Suppressor macrophage treated with lipopolysaccharide for 1 hour (primary cell): ENCODE data around the gene GJA1.
"Not testable (repeated sequence)": the region's sequence is repeated elsewhere in the genome, so short reads cannot be mapped to it uniquely, and the experiment has no call there.

Source experiments
- DNase-seq, 3 donors: peaks; one replicate each; pipeline ENCODE4 v3.0.0-alpha.2; 2020 to 2022

GJA1 gene

DNA sequence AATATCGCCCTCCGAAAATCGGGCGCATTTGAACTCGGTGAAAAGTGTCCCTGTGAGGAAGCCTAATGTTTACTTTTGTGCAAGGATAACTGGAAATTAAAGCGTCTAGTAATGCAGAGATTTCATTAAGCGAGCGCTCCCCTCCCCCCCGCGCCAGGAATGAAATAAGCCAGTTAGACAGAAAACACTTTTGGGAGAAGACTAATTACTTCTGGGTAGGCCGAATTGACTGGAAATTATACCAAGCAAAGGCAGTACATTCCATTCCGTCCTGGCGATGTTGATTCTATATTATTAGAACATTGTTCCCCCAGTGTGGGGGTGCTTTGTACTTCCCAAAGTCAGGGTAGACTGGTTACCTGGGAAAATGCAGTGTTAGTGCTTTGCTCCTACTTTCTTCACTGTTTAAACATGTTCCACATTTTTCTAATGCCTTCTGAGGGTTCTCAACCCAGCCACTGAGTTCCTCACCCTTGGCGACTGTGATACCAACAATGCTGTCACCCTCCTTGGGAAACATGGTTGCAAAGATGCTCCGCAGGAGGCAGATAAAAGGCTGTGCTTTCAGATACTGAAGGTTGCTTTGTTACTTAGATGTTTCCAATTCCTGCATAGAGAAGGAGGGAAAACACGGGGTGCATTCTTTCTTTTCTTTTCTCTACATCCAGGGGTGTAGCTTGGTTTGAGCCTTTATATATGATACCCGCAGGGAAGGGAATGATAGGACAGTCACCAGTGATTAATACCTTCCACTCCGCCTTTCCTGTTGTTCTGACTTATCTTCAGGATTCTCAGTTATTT, 2.6 kb downstream of the GJA1 start:
- no peak for DNase-seq

- no peak for DNase-seq
Measured at GRCh38 chr6:121438869-121439268, 3.4 kb downstream of the GJA1 start.

DNA sequence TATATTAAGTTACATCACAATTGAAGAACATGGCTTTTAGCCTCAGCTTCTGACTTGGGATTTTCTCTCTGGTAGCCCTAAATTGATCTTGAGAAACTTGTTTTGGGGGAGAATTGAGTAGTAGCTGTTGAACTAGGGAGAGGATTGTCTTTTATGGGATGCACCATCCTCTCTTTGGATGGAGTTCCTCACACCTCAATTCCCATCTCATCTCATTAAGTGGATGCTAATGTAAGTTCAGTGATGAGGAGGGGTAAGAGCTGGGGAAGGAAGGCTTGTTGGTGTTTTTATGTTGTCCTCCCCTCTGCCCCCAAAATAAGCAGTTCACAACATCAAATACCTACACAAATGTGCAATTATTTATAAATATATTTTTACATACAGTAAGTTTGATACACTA, 4.0 kb downstream of the GJA1 start:
- no peak for DNase-seq

- DNase-seq, result no peak
Measured at GRCh38 chr6:121439926-121440325, 4.5 kb downstream of the GJA1 start.

DNA sequence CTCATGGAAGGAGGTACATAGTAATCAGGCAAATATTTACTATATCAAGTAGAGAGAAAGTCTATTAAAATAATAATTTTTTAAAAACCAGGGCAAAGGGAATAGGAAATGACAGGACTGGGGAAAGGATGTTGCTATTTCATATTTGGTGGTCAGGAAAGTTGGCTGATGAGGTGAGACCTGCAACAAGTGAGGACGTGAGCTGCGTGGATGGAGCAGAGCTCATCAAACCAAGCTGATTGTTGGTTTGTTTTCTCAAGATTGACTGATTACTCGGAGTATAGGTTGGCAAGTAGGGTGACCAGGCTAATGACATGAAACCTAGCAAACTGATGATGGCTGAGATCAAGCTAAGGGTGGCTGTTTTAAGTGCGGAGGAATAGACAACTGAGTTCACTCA, 6.0 kb downstream of the GJA1 start:
- no peak for DNase-seq

- DNase-seq, result no peak
Measured at GRCh38 chr6:121442576-121442975, 7.1 kb downstream of the GJA1 start.

GRCh38 chr6:121443971-121444541, 8.6 kb downstream of the GJA1 start:
- peak; percentile 22 to 33 (median 23) for DNase-seq

DNA sequence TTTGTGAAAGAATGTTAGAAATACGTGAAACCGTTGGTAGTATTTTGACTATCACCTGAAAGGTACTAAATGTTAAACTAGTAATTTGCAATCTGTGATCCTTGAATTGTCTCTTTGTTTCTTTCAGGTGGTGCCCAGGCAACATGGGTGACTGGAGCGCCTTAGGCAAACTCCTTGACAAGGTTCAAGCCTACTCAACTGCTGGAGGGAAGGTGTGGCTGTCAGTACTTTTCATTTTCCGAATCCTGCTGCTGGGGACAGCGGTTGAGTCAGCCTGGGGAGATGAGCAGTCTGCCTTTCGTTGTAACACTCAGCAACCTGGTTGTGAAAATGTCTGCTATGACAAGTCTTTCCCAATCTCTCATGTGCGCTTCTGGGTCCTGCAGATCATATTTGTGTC, 11.3 kb downstream of the GJA1 start:
- DNase-seq, result not testable (repeated sequence)

DNA sequence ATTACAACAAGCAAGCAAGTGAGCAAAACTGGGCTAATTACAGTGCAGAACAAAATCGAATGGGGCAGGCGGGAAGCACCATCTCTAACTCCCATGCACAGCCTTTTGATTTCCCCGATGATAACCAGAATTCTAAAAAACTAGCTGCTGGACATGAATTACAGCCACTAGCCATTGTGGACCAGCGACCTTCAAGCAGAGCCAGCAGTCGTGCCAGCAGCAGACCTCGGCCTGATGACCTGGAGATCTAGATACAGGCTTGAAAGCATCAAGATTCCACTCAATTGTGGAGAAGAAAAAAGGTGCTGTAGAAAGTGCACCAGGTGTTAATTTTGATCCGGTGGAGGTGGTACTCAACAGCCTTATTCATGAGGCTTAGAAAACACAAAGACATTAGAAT, 12.3 kb downstream of the GJA1 start:
- not testable (repeated sequence) for DNase-seq

- DNase-seq, result not testable (repeated sequence)
Measured at GRCh38 chr6:121448528-121448927, 13.1 kb downstream of the GJA1 start.

GRCh38 chr6:121449331-121449730, 13.9 kb downstream of the GJA1 start:
- DNase-seq, result no peak

GRCh38 chr6:121450242-121450641, 14.8 kb downstream of the GJA1 start:
- no peak for DNase-seq

- DNase-seq, result no peak
Measured at GRCh38 chr6:121451250-121451649, 15.8 kb downstream of the GJA1 start.

DNA sequence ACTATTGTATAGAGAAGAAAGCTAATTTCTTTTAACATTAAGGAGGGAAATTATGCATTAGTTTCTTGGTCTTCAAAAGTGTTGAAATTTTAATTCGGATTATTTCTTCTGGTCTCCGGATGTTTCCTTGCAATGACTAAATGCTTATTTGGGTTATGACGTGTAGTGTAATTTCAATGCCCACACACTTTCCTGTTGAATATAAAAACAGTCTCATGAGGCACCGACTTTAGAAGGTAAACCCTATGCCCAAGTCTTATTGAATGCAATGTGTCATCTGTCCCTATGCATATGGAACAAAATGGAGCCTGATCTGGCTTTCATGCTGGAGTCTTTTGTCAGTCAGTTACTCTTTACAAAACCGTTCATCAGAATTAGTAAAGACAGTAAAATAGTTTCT, 17.7 kb downstream of the GJA1 start:
- DNase-seq, result no peak

DNA sequence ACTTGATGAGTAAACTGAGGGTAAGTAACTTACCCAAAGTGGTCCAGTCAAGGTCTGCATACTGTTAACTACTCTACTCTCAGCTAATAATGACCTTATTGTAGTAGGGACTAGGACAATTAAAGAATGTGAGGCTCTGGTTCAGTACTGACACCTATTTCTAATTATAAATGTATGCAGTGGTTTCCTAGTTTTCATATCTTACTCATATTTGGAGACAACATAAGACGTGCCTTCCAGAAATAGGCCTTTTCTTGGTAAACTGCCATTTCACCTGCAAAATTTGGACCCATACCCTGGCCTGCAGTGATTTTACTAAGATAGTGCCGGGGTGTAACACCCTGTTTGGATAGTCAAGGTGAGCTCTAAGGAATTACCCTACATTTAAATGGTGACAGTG, 24.7 kb downstream of the GJA1 start:
- no peak for DNase-seq

DNA sequence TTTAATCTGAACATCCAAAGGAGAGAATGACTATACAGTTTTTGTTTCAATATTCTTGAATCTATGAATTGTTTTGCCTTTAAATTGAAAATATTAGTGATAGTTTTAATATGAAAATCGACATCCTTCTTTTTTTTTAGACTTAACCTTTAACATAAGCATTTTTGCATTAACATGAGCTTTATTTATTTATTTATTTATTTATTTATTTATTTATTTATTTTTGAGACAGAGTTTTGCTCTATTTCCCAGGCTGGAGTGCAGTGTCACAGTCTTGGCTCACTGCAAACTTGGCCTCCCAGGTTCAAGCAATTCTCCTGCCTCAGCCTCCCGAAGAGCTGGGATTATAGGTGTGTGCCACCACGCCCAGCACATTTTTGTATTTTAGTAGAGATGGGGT, 27.6 kb downstream of the GJA1 start:
- no peak for DNase-seq

- DNase-seq, result no peak
Measured at GRCh38 chr6:121465101-121465500, 29.7 kb downstream of the GJA1 start.

- no peak for DNase-seq
Measured at GRCh38 chr6:121479486-121480098, 44.1 kb downstream of the GJA1 start.

DNA sequence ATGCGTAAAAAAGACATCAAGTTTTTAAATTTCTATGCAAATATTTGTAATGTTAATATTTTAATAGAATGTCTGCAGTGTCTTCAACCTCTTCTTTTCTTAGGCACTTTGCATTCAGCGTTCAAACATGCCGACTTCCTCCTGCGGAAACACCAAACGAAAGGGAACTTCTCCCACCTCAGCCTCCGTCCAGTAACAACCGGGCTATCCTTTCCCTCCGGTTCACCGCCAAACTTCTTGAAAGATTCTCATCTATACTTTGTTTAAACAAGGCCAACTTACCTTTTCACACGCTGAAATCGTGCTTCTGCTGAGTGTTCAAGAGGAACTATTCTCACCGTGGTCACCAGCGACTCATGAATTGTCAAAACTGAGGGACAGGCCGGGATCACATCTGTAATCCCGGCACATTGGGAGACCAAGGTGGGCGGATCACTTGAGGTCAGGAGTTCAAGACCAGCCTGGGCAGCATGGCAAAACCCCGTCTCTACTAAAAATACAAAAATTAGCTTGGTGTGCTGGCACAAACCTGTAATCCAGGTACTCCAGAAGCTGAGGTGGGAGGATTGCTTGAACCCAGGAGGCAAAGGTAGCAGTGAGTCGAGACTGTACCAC, 44.8 kb downstream of the GJA1 start:
- DNase-seq, result no peak

- no peak for DNase-seq
Measured at GRCh38 chr6:121482004-121482693, 46.7 kb downstream of the GJA1 start.

DNA sequence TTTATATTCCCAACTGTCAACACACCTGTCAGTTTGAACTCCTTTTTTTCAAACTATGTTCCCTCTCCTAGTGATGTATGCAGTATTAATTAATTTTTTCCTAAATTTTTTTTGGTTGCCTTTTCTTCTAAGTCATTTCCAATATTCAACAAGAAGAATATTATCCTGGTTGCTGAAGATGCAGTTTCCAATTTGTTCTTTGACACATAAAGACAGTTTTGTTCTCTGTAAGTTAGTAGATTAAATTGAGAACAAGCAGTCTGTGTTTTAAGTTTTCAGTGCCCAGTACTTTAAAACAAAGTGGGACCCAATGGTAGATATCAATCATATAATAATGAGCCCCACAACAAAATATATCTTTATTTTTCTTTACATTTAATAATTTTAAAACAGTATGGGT, 47.3 kb downstream of the GJA1 start:
- DNase-seq, result no peak

- no peak for DNase-seq
Measured at GRCh38 chr6:121485359-121485811, 49.9 kb downstream of the GJA1 start.

- no peak for DNase-seq
Measured at GRCh38 chr6:121491576-121491975, 56.1 kb downstream of the GJA1 start.
